Transverse colon (tissue), 4 donors: ENCODE results near the gene NLRP12. TPM values are rescaled to one million over a fixed set of nuclear protein-coding genes. Genes with fewer than 3 reads are reported as not detected.

Source experiments
- DNase-seq: peaks from one replicate; pipeline ENCODE4 v3.0.0-alpha.2; 2019
- H3K27ac ChIP-seq, 4 donors: fragments of 200-600 bp; sonication (generic); 2 replicates each; pipeline ENCODE4 v1.5.1; 2016 to 2018; ENCODE audit warnings: inconsistent platforms in 4 of 4
- H3K27me3 ChIP-seq: fragments of 200-600 bp; sonication (generic); 2 replicates; pipeline ENCODE4 v1.5.1; 2017; ENCODE audit warnings: inconsistent platforms
- H3K36me3 ChIP-seq, 4 donors: fragments of 200-600 bp; sonication (generic); 2 replicates each; pipeline ENCODE4 v1.5.1; 2017 to 2019; ENCODE audit warnings: inconsistent platforms in 4 of 4
- H3K4me1 ChIP-seq, 4 donors: fragments of 200-600 bp; sonication (generic); 2 replicates each; pipeline ENCODE4 v1.5.1; 2017 to 2020; ENCODE audit warnings: inconsistent platforms in 4 of 4
- H3K4me3 ChIP-seq, 4 donors: fragments of 200-600 bp; sonication (generic); 1 replicate in 1 of 4; 2 replicates in 3 of 4; pipeline versions ENCODE4 v1.5.1 to v1.6.1; 2017 to 2019; ENCODE audit warnings: inconsistent platforms in 4 of 4
- H3K9me3 ChIP-seq, 2 donors: fragments of 200-600 bp; sonication (generic); 2 replicates each; pipeline ENCODE4 v1.5.1; 2017 to 2019; ENCODE audit warnings: inconsistent platforms in 2 of 2
- CTCF ChIP-seq, 5 experiments: fragments of 200-600 bp in 3 of 5; fragments of 450-650 bp in 2 of 5; sonication (generic) in 3 of 5; IDR thresholded peaks; 1 replicate in 2 of 5; 2 replicates in 3 of 5; pipeline ENCODE4 v1.5.1; 2016 to 2017; ENCODE audit warnings: antibody characterized with exemption in 5 of 5, inconsistent platforms in 3 of 5, mild to moderate bottlenecking in 2 of 5, moderate library complexity in 1 of 5
- EP300 ChIP-seq: sonication (generic); formaldehyde crosslinking; IDR thresholded peaks from one replicate; pipeline ENCODE4 v1.6.1; 2017; ENCODE audit warnings: antibody characterized with exemption, low read depth
- POLR2A ChIP-seq: fragments of 450-650 bp; IDR thresholded peaks from one replicate; pipeline ENCODE4 v1.6.1; 2016; ENCODE audit warnings: antibody characterized with exemption, mild to moderate bottlenecking, moderate library complexity
- POLR2AphosphoS5 ChIP-seq, 3 donors: sonication (generic); formaldehyde crosslinking; IDR thresholded peaks; one replicate each; pipeline ENCODE4 v1.6.1; 2016; ENCODE audit warnings: antibody characterized with exemption in 3 of 3
- WGBS, 2 donors: methylation state at CpG; one replicate each; pipeline ENCODE4 v1.1.5; 2018; ENCODE audit warnings: low coverage in 1 of 2; 5-methylcytosine and 5-hydroxymethylcytosine counted together
- in situ Hi-C, 4 donors: fragments of 200-750 bp; cut with MboI; loops; one replicate each; pipeline versions ENCODE4 v1.15.0 to v1.15.1; 2017; ENCODE audit warnings: low sequenced_read_pairs in 3 of 4, low pct_ligation_motif_present in 1 of 4, low pct_unique_long_range_greater_than_20kb in 1 of 4
- intact Hi-C: fragments of 100-400 bp; cut with DNase I; formaldehyde crosslinking; loops from one replicate; pipeline ENCODE4 v1.15.1; 2023; ENCODE audit warnings: low total_unique reads
- total RNA-seq, 4 donors: library from RNA; depleted of rRNA; stranded (reverse); fragments of >200 nt; gene quantifications; one replicate each; pipeline ENCODE4 v1.1.0, GENCODE V29; 2016

Gene NLRP12
- total RNA-seq, 4 donors from 2014 or later, result 0.16 TPM; not detected in 3

DNA sequence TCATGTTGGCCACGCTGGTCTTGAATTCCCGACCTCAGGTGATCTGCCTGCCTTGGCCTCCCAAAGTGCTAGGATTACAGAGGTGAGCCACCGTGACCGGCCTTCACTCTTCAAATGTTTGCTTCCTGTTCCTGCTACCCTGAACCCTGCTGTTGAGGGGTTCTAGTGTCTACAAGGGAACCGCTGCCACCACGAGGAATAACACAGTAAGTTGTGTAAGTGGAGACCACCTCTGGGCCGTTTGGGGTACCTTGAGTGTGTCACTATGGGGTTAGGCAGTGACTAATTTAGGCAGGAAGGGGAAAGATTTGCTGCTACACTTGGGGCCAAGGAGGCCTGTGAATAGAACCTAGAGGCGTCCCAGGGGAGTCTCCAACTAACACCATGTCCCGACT is 41.4 kb upstream of the NLRP12 start:
- 37 to 49% methylated on average over 3 to 9 of the region's 9 CpGs for WGBS, 2 donors
- H3K27me3 ChIP-seq, result no peaks in the 10 kb centered on the region
- no peak for DNase-seq
- no peaks in the 10 kb centered on the region for H3K36me3 ChIP-seq
- peak overlapping the region in 1 of 4 donors; percentile 81 for H3K4me3 ChIP-seq
- TF ChIP-seq POLR2AphosphoS5 (IDR thresholded peaks at IDR 0.05), result no peak
- no peak for TF ChIP-seq CTCF (IDR thresholded peaks at IDR 0.05)
- TF ChIP-seq POLR2A, result no peak
- no peak for TF ChIP-seq EP300
- intact Hi-C loops, result no loop called here
- no peaks in the 10 kb centered on the region for H3K9me3 ChIP-seq
- in situ Hi-C loops, result no loop called here
- H3K27ac ChIP-seq, result peak overlapping the region; percentile 90 to 98 (median 97)
- peaks cover 19 to 56% (median 43%) of the 10 kb centered on the region in 4 donors for H3K4me1 ChIP-seq

DNA sequence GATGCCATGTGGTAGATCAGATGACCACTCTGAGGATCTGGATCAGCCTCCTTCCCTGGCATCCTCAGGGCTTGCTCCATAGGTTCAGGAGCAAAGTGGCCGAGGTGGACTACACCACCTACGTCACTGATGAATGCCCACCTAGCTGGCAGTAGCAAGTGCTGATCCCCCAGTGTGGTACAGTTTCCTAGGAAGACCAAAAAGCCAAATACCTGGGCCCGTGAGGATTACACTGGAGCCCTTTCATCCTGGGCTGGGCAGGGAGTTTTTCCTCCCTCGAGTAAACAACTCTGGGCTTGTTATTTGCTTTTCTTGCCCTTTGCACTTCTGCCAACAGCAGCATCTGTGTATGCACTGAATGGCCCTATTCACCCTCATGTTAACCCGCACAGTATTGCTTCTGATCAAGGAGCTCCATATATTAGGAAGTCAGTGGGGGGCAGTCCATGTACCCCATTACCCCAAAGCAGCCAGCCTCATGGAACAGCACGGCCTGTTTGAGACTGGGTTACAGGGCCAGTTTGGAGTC is 40.3 kb upstream of the NLRP12 start:
- intact Hi-C loops (no loop called here), in situ Hi-C loops (no loop called here)
- Histone ChIP-seq H3K4me1 (peaks cover 15 to 51% (median 36%) of the 10 kb centered on the region in 4 donors), H3K9me3 (no peaks in the 10 kb centered on the region), H3K4me3 (no peak overlapping the region), H3K27me3 (no peaks in the 10 kb centered on the region), H3K27ac (peak overlapping the region in 2 of 4 donors; percentile 36 to 97), H3K36me3 (no peaks in the 10 kb centered on the region)
- peak; percentile 55 for DNase-seq
- TF ChIP-seq POLR2AphosphoS5 (IDR thresholded peaks at IDR 0.05), result peak in 1 of 3 donors; percentile 33
- TF ChIP-seq EP300, result no peak
- 40 to 58% methylated on average over 2 to 6 of the region's 6 CpGs for WGBS, 2 donors

DNA sequence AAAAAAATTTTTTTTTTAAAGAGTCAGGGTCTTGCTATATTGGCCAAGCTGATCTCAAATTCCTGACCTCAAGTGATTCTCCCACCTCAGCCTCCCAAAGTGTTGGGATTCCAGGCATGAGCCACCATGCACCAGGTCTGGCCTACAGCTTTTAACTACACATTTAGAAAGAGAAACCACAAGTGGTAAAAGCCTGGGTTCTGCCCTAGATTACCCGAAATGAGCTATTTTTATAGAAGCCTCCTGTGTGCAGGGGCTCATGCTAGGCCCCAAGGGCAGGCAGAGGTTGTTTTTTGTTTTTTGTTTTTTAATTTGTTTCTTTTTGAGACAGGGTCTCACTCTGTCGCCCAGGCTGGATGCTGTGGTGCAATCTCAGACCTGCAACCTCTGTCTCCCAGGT is 29.6 kb upstream of the NLRP12 start:
- no peaks in the 10 kb centered on the region for H3K27me3 ChIP-seq
- no peak overlapping the region for H3K4me3 ChIP-seq
- H3K36me3 ChIP-seq, result no peaks in the 10 kb centered on the region
- in situ Hi-C loops, result no loop called here
- no peaks in the 10 kb centered on the region for H3K9me3 ChIP-seq
- intact Hi-C loops, result loop anchor here (2.0 kb wide), 1 partner anchor 29 kb away; the partner anchor contains the start of gene PRKCG
- no peak for TF ChIP-seq EP300
- no peak for TF ChIP-seq CTCF (IDR thresholded peaks at IDR 0.05)
- TF ChIP-seq POLR2A, result no peak
- TF ChIP-seq POLR2AphosphoS5 (IDR thresholded peaks at IDR 0.05), result no peak
- peaks cover 0 to 5% (median 0%) of the 10 kb centered on the region in 4 donors for H3K4me1 ChIP-seq
- 71% methylated on average over 2 of the region's 2 CpGs; no CpG with 5 or more reads in 1 of the 2 donors for WGBS, 2 donors
- DNase-seq, result no peak
- peak overlapping the region in 1 of 4 donors; percentile 41 for H3K27ac ChIP-seq

DNA sequence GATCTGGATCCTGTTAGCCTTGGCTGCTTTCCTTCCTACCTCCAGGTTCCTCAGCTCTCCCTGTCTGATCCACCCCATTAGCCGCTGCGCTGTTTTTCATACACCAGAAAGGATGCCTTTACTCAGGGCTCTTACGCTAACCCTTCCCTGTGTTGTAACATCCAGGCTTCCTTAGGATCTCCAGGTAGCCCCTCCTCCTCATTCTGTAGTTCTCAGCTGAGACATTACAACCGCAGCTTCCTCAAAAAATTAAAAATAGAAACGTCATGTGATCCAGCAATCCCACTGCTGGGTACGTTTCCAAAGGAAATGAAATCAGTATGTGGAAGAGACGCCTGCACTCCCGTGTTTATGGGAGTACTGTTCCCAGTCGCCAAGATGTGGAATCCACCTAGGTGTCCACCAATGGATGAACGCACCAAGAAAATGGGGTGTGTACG is 25.1 kb upstream of the NLRP12 start:
- no peaks in the 10 kb centered on the region for H3K36me3 ChIP-seq
- no peaks in the 10 kb centered on the region for H3K9me3 ChIP-seq
- TF ChIP-seq POLR2AphosphoS5 (IDR thresholded peaks at IDR 0.05) (no peak), EP300 (no peak), CTCF (IDR thresholded peaks at IDR 0.05) (no peak), POLR2A (no peak)
- DNase-seq, result no peak
- 47 to 55% methylated on average over 9 to 11 of the region's 11 CpGs for WGBS, 2 donors
- in situ Hi-C loops, result loop anchor here in 2 of 4 donors (10.0 kb wide), 2 partner anchors 56 to 176 kb away; partner anchors contain the start of gene CACNG7 (in 1 of the 2)
- no peak overlapping the region for H3K27ac ChIP-seq
- intact Hi-C loops, result no loop called here
- H3K4me3 ChIP-seq, result no peak overlapping the region
- H3K4me1 ChIP-seq, result peaks cover 0 to 5% (median 0%) of the 10 kb centered on the region in 4 donors
- peaks cover 7% of the 10 kb centered on the region for H3K27me3 ChIP-seq
